Urothelium cell line (cell line): ENCODE measurements around the gene GPR143.

Source experiments
- DNase-seq: peaks from one replicate; pipeline ENCODE4 v3.0.0; 2011; ENCODE audit warnings: low spot score, mixed read lengths
- FAIRE-seq: peaks from 2 replicates; lab custom pipeline; 2011; peaks lifted over from hg19 to GRCh38; lab: Jason Lieb, UNC

The GPR143 gene

GRCh38 chrX:9710332-9710731 is 55.3 kb downstream of the GPR143 start:
- DNase-seq (no peak), FAIRE-seq (no peak)

- DNase-seq (peak; percentile 46), FAIRE-seq (no peak)
Observed at GRCh38 chrX:9708923-9709553, 56.6 kb downstream of the GPR143 start.

GRCh38 chrX:9708086-9708485 is 57.6 kb downstream of the GPR143 start:
- DNase-seq (no peak), FAIRE-seq (no peak)

GRCh38 chrX:9707306-9708033 is 58.2 kb downstream of the GPR143 start:
- DNase-seq (no peak), FAIRE-seq (no peak)

GRCh38 chrX:9706421-9706820 is 59.2 kb downstream of the GPR143 start:
- FAIRE-seq (no peak), DNase-seq (no peak)

GRCh38 chrX:9704876-9705465 is 60.7 kb downstream of the GPR143 start:
- no peak for FAIRE-seq
- no peak for DNase-seq

- FAIRE-seq (no peak), DNase-seq (no peak)
Observed at GRCh38 chrX:9703406-9703805, 62.2 kb downstream of the GPR143 start.

GRCh38 chrX:9701790-9702189 is 63.9 kb downstream of the GPR143 start:
- DNase-seq (no peak), FAIRE-seq (no peak)

GRCh38 chrX:9700555-9700954 is 65.1 kb downstream of the GPR143 start:
- FAIRE-seq = no peak

GRCh38 chrX:9698576-9698975 is 67.1 kb downstream of the GPR143 start:
- FAIRE-seq (no peak), DNase-seq (no peak)

More at GRCh38 chrX:9700555-9700954, 65.1 kb downstream of the GPR143 start:
- DNase-seq = no peak

- no peak for FAIRE-seq
Observed at GRCh38 chrX:9693307-9694001, 72.2 kb downstream of the GPR143 start.

GRCh38 chrX:9690046-9690445 is 75.6 kb downstream of the GPR143 start:
- FAIRE-seq (no peak), DNase-seq (no peak)

More at GRCh38 chrX:9693307-9694001, 72.2 kb downstream of the GPR143 start:
- no peak for DNase-seq

GRCh38 chrX:9688833-9689232 is 76.8 kb downstream of the GPR143 start:
- no peak for FAIRE-seq

GRCh38 chrX:9687899-9688298 is 77.7 kb downstream of the GPR143 start:
- DNase-seq (no peak), FAIRE-seq (no peak)

More at GRCh38 chrX:9688833-9689232, 76.8 kb downstream of the GPR143 start:
- DNase-seq = no peak

- DNase-seq = no peak
- no peak for FAIRE-seq
Observed at GRCh38 chrX:9683350-9683749, 82.3 kb downstream of the GPR143 start.

GRCh38 chrX:9682861-9683260 is 82.8 kb downstream of the GPR143 start:
- FAIRE-seq (no peak), DNase-seq (no peak)

- DNase-seq = no peak
- FAIRE-seq = no peak
Observed at GRCh38 chrX:9682456-9682855, 83.2 kb downstream of the GPR143 start.

- FAIRE-seq (no peak), DNase-seq (peak; percentile 2)
Observed at GRCh38 chrX:9681422-9681821, 84.2 kb downstream of the GPR143 start.

GRCh38 chrX:9681011-9681410 is 84.6 kb downstream of the GPR143 start:
- FAIRE-seq = no peak
- DNase-seq = no peak

- no peak for DNase-seq
- no peak for FAIRE-seq
Observed at GRCh38 chrX:9678215-9678965, 87.3 kb downstream of the GPR143 start.
